Measurements from ENCODE around the gene MBP.

MBP gene

DNA sequence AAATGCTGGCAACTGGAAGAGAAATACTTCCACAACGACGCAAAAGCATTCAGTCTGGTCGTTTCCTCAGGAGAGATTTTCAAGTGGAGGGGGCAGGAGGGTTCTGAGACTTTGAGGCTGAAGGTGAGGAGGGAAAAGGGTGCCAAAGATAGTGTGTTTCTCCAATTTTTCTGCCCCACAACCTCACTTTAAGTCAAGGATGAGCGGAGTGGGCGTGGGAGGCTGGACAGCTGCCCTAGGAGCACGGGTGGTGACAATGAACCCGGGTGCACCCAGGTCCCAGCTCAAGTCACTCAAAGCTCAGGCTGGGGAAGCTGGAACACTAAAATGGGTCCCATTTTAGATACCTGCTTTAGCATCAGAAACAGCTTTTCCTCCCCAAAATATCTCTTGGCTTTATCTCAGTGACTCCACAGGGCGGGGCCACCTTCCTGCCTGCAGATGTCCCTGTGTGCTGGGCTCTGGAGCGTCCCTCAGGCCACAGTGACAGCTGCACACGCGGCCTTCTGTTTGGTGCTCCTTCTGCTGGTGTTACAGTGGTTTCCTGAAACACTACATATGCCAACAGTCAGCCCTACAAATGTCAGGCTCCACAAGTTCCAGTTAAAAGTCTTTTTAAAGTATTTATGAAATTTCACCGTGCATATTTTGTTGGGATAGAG is 1.4 kb upstream of the MBP start:
- DNase-seq: peak in 6 of 51 donors; percentile 26 to 40 (median 30)

DNA sequence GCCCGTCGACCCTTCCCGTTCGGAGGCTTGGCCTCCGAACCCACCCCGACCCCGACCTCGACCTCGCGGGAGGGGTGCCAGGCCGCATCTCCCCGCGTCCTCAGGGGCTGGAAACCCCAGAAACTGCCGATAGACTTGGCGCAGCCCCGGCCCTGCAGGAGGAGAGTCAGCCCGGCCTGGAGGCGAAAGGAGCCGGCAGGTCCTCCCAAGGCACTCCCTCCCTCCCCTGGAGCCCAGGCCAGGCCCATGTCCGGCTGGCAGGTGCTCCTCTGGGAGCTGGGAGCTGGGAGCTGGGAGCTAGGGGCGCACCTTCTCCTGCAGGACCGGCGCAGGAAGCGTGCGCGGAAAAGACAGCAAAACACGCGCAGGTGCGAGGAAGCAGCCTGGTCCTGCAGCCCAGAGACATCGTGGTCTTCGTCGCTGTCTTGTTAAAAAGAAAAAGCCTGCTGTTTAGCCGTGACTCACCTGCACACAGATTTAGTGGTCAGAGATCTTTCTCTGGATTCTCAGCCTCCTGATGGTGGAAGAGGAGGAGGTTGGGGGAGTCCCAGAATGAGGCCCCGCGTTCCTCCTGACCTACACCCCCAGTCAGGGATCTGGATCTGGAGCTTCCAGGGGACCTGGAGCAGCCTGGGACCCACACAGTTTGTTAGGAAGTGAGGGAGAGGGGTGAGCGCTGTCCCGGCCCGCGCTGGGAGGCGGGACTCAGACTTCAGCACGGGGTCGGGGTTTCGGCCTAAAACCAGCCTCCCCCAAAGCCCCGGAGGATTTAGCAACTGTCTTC is 660 bp upstream of the MBP start:
- DNase-seq: peak in 1 of 51 donors; percentile 12

DNA sequence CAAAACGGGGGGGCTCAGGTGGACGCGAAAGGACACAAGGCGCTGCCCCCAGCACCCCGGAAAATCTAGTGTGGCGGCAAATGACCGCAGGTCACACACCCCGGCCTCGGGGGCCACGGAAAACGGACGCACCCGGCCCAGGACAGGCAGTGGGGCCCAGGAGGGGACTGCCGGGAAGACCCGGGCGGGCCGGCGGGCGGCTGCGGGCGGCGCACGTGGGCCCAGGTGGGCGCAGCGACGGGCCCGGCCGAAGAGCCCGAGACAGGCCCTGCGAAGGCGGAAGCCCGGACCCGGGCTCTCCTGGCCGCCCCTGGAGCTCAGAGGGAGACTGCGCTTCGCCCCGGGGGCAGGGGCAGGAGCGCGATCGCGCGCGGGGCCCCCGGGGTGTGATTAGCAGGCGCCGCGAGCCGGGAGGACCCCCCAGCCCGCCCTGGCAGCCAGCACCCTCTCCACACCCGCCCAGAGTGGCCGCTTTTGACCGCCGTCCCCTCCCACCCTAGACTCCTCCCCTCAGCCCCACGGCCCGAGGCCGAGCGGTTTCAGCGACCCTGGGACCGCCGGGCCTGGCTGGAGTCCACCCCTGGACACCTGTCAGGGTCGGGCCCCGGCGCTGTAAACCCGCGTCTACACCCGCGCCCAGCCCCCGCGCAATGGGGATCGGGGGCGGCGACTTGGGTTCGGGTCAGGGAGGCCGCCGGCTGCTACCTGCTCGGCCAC is 773 bp downstream of the MBP start:
- peak in 6 of 51 donors; percentile 26 to 39 (median 34) for DNase-seq

DNA sequence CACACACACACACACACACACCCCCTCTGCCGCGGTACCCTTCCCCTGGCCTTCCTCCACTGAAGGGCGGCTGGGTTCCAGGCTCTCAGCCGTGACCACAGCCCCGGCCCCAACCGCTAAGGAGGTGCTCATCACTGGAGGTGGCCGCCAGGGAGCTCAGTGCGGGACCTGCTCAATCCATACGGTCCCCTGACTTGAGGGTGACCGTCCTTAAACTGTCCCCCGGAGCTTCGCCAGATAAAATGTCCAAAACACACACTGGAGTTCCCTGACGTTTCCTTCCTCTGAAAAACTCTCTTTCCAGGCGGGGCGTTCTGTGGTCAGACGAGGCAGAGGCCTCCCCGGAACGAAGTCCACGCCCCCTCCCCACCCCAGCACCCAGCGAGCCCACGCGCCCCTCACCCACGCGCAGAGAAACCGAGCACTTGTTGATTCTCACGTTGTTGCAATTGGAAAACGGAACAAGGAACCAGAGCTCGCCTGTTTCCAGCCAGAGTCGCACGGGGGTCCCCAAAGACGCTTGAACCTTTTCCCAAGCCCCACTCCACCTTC is 1.4 kb downstream of the MBP start:
- peak in 4 of 51 donors; percentile 4 to 28 (median 26) for DNase-seq

DNA sequence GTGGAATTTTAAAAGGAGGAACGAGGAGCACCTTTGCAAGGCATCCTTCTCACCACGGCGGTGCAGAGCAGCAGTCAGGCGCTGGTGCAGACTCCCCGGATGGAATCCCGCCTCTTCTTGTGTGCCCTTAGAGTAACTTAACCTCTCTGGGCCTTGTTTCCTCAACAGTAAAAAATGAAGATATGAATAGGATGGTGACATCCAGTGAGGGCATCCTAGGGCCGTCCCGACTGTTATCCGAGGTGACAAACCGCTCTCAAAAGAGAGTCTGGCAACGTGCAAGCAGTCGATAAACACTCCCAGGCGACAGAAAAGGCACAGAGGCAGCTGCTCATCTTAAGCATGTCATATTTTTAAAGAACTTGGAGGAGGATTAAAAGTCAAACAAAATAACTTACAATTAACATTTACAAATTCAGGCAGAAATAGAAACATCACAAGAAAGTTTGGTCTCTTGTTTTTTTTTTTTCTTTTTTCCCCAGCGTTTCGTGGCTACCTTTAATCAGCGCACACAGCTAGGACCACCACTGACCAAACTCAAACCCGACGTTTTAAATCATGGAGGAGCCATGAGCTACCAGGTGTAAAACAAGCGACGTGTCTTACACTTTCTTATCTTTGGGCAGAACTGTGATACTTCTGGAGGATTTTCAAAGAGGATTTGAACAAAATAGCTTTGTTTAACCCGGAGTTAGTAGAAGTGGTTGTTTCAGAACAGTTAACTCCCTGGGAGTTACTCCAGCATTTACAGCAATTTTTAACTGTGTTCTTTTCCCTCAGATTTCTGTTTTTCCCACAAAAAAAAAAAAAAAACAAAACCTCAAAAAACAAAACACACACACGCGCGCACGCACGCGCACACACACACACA is 2.1 kb downstream of the MBP start:
- DNase-seq: no peak

DNA sequence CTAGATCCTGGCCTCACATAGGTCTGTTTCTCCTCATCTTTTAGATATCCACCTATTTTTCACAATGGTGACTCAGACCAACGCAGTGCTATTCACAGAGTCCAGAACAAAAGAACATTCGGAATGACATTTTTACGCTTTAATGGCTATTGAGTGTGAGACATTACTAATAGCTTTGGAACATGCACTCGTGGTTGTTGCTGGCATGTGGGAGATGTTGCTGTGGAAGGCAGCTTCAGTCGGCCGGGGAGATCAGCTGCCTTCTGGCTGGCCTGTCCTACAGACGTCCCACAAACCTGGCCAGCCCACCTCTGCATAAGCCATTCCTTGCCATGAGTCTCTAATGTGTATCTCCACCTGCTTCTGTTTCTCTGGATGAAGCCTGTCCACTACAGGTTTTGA is 3.4 kb downstream of the MBP start:
- DNase-seq: no peak

DNA sequence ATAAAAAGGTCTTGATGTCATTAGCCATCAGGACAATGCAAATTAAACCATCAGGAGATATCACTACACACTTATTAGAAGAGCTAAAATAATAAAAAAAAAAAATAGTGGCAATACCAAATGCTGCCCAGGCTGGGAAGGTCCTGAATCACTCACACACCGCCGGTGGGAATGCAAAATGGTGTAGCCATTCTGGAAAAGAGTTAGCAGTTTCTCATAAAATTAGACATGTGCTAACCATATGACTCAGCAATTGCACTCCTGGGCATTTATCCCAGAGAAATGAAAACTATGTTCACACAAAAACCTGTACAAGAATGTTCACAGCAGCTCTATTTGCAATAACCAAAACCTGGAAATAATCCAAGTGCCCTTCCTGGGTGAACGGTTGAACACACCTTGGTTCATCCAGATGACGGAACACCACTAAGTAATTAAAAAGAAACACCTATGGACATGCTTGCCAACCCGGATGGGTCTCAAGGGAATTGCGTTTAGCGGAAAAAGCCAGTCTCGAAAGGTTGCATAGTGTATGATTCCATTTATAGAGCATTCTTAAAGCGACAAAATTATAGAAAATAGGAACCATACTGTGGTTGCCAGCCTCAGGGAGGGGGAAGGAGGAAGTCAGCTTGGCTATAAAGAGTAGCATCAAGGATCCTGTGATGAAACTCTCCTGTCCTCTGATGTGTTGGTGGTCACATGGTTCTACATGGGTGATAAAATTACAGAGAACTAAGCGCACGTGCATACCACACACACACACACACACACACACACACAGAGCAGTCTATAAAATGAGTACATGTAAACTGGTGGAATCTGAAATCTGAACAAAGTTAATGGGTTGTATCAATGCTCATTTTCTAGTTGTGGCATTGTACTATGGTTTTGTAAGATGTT is 4.6 kb downstream of the MBP start:
- no peak for DNase-seq

DNA sequence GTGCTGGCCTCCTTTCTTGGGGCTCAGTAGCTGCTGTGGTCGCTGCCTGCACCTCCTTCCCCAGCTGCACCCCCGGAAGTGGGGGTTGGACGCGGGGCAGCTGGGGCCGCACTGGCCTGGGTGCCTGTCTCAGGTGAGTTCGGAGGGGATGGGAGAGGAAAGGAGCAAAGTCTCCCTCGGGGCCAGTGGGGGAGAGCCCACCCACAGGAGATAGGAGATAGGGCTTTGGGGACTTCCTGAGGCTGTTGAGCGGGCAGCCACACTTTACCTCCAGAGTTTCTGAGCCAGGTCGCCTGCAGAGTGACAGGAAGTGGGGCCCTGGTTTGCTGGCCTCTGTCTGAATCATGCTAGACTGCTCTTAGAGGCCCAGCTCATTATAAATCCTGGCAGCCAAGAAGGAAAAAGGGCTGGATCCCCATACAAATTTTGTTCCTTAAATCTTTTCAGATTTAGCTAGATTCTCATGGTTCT is 8.1 kb downstream of the MBP start:
- no peak for DNase-seq

DNA sequence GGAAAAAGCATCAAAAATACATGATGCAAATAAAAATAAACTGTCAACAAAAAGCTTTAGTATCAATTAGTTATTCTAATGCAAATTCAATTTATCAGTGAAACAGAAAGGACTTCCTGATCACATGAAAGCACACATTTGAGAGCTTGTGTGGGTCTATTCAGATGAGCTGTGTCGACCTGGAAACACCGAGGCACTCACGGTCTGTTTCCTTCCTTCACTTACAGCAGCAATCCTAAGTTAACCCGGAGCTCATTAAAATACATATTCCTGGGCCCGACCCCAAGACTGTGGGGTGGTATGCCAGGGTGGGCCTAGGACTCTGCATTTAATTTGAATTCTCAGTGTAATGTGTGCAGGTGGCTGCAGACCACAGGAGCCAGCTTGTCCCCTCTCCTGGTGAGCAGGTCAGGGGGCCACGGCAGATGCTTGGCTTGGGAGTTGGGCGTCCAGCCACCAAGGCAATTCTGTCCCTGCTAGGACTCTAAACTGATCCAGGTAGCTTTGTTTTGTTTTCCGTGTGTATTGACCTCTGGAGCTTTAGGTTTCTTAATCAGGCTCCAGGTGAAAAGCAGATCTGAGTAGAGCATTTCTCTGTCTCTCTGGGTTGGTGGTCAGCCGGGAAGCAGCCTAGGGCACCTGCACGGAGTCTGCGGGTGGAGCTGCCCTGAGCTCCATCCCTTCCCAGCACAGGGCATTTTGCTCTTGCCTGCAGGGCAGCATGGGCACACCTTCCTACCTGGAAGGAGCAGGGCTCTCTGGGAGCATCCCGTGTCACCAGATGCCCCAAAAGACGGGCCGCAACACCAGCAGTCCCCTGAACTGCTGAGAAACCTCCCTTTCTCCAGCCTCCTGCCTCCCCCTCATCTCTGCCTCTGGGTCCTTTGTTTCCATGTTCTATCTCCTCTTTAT is 9.0 kb downstream of the MBP start:
- DNase-seq: no peak

DNA sequence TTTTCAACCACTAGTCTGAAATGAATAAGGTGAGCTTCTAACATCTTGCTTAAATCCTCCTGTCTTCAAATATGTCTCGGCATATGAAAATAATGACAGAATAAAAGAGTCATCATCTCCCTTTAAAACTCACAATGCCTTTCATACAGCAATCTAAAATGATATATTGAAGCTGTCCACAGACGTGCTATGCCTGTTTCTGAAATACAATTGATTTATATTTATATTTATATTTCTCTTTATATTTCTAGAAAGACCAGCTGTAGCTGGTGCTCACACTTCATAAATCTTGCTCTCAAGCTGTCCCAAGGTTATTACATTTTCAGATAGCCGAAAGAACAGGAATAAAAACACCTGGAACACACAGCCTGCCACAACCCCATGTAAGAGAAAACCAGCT is 11.1 kb downstream of the MBP start:
- no peak for DNase-seq

DNA sequence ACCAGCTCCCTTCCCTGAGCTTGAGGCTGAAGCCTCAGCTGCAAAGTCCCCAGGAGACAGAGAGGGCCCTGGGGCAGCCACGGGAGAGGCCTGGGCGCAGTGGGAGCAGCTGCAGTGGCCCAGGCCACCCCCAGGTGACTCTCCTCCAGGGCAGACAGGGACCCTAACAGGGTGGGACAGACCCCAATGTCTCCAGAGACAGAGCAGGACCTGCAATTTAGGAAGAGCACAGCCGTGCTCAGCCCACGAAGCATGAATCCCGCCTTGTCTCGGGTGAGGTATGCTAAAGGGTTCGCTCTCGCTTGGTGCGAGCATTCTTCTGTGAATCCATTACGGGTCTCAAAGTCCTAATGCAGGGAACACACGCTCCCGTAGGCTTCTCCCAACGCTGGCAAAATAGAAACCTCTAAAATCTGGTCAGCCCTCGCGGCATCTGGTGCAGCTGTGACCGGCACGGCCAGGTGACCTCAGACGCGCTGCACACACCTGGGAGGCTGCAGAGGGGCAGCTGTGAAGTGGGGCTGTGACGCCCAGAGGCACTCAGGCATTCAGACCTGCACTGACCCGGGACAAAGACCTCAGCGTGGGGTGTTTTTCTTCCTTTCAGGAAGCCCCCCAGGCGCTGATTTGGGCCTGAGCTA is 12.6 kb downstream of the MBP start:
- no peak for DNase-seq

DNA sequence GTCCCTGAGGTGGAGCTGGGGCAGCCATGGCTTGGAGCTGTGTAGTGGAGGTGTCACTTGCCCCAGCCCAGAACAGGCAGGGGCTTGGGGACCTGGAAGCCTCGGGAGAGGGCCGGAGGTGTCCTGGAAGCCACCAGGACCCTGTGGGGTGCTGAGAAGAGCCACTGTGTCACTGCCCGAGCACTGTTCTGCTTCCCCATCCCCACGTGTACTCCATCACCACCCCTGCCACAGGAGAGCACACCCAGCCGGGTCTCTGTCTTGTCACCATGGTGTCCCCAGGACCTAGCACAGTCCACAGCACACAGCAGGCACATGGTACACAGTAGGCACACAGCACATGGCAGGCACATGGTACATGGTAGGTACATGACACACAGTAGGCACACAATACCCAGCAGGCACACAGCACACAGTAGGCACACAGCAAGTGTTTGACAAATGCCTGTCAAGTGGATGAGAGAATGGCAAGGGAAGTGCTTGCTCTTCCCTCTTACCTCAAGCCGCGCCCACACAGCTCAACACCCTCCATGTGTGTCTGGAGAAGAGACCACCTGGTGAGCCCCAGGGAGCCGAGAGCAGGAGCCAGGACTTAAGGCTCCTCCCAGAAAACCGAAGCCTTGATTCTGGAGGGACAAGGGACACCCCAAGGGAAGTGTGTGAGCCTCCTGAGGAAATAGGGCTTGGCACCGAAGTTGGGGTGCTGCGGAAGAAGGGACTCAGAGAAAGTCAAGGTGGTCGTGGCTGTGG is 13.3 kb downstream of the MBP start:
- no peak for DNase-seq

DNA sequence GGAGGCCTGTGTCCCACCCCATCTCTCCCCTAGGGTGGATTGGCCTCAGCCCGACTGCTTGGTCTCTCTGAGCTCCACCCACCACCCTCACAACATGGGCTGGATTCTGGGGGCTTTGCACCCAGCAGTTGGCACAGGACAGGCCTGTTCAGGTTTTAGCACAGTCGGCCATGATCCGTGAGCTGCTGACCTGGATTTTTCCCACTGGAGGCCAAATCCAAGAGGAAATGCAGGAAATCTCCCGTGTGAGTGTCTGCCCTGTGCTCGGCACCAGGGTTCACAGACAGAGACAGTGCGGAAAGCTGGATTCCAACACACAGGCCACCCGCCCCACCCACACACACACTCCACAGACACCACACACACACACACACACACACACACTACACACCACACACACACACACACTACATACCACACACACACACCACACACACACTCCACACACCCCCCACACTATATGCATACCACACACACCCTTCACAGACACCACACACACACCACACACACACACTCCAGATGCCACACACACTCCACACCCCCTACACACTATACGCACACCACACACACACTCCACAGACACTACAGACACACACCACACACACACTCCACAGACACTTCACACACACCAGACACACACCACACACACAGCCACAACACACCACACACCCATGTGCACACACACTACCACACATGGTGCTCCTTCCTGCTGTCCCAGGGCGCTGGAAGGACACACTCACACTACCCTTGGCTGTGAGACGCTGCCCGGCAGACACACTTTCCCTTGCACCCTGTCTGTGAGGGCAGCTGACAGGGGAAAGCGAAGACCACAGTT is 14.1 kb downstream of the MBP start:
- no peak for DNase-seq

DNA sequence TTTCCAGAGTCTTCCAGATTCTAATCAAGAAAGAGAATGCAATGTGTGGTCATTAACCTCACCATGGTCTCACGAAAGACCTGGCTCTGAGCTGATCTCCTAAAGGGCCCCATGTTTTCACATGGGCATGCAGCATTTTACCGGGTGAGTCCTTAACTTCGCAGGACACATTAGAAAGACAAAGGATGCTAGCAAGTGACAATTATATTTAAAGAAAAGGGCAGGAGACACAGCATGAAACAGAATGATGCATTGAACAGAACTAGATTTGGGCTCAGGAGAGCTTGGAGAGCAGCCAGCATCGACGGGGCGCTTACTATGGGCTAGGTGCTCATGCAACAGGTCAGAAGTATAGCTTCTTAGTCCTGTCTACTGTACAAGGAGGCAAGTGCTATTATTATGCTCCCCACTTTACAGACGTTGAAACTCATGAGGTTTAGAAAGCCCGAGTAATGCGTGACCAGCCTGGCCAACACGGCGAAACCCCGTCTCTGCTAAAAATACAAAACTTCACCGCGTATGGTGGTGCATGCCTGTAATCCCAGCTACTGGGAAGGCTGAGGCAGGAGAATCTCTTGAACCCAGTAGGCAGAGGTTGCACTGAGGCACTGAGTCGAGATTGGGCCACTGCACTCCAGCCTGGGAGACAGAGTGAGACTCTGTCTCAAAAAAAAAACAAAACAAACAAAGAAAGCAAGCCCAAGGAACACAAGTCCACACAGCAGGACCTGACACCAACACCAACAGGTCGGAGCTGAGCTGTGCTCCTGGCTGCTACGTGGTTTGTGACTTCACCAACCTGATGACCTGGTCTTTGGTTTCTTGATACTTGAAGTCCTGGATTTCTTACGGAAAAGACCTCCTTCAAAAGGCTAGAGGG is 16.1 kb downstream of the MBP start:
- no peak for DNase-seq

DNA sequence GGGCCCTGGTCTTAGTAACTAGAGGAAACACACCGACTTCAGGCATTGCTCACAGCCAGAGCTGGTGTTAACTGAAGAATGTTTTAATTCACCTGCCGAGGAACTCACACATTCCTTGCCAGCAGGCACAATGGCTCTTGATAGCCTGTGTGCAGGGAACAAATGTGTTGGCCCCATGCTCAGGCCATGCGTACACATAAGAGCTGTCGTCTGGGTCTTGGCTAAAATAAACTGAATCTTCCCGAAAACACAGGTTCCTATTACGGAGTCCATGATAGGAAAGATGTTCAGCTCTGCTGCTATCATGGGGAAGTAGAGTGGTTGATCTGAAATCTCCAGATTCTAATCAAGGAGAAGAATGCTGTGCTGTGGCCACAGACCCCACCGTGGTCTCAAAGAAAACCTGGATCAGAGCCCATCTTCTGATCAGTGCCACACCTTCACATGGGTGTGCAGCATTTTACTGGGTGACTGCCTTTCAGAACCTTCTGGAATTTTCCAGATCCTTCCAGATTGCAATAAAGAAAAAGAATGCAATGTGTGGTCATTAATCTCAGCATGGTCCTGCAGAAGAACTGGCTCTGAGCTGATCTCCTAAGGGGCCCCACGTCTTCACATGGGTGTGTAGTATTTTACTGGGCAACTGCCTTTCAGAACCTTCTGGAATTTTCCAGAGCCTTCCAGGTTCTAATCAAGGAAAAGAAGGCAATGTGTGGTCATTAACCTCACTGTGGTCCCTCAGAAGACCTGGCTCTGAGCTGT is 17.2 kb downstream of the MBP start:
- peak in 1 of 51 donors; percentile 19 for DNase-seq
